ENCODE results near the gene MFSD12.

The MFSD12 gene

GRCh38 chr19:3557461-3558248 is at the start of gene MFSD12:
TSS of gene MFSD12 (minus strand) at chr19:3557586. CDS start at chr19:3557403, 183 bp downstream.
- DNase-seq = peak; percentile 97

DNA sequence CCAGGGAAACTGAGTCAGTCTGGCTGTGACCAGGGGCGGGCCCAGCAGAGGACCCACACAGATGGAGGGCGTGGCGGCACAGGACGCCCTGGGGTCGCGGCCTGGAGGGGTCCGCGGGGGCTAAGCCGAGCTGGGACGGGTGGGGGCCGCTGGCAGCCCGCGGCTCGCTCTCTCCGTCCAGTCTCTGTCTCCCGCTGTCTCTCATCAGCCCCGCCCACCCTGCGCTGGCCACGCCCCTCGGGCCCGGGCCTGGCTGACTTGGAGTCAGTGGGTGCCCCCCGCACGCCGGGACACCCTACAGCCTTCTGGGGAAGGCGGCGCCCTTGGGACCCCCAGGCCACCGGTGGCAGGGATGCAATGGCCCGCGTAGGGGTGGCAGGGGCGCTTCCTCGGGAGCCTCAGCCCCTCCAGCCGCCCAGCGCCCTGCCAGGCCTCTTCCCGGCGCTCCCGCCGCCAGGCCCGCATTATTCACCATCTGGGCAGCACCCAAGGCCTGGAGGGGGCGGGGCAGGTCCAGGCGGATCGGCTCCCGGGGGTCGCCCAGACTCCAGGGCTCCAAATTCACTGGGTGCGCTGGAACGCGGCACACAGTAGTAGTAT is 49.4 kb upstream of the MFSD12 start, which contains the start of gene TBXA2R:
Gene TBXA2R (minus strand): TSS at position 186 of the 600 bp plus-strand sequence. CDS start 6,241 bp downstream, outside the sequence.
- peak; percentile 74 for DNase-seq

- peak; percentile 33 for DNase-seq
Measured at GRCh38 chr19:3606174-3606689, 48.8 kb upstream of the MFSD12 start.

DNA sequence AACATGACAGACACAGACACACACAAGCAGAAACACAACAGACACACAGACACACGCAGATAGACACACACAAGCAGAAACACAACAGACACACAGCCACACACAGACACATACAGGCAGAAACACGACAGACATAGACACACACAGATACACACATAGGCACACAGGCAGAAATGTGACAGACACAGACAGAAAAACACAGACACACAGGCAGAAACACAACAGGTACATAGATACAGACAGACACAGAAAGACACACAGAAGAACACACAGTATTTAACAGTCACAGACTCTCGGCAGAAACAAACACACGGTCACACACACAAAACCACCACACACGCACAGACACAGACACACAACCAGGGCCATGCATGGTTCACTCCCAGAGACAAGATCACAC is 48.4 kb upstream of the MFSD12 start:
- no peak for DNase-seq

GRCh38 chr19:3605361-3605760 is 48.0 kb upstream of the MFSD12 start:
- no peak for DNase-seq

DNA sequence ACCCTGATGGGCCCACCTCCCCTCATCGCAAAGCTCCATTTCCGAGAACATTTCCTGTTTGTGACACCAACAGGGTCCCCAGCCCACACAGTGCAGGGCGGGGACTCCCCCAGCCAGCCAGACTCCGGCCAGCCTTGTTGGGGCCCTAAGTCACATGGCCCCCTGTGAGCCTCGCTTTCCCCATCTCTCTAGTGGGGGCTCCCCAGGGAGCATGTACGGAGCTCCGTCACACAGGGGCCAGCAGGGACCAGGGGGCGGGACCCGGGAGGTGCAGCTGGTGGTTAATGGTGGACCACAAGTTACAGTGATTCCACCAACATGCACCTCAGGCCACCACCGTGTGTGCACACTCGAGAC is 47.6 kb upstream of the MFSD12 start:
- no peak for DNase-seq

- no peak for DNase-seq
Measured at GRCh38 chr19:3604227-3604986, 47.0 kb upstream of the MFSD12 start.

DNA sequence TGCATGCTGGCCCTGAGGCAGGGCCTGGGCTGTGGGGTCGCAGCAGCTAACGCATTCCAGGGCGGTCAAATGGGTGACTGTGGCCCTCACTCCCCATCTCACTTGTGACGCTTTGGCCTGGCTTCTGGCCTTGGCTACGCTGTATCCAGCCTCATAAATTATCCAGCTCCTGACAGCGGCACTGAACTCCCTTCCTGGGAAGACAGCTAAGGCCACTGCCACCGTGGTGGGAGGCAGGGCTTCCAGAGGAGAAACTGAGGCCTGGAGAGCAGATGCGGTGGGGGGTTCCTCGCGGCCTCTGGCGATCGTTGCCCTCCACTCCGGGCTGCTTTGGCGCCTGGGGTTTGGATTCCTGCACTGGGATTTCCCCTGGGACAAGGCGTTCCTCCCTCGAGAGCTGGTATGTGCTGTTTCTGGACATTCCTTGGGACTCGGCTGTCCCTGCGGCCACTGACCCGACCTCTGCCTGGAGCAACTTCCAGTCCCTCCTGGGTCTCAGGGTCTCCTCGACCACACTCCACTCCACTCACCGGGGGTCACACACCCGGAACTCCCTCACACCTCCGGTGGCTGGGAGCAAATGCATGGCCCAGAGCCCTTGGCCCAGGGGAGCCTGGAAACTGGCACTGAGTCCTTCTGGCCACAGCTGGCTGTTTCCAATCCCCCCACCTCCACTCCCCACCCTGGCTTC is 45.9 kb upstream of the MFSD12 start:
- DNase-seq = no peak

GRCh38 chr19:3601021-3601420 is 43.6 kb upstream of the MFSD12 start:
- no peak for DNase-seq

DNA sequence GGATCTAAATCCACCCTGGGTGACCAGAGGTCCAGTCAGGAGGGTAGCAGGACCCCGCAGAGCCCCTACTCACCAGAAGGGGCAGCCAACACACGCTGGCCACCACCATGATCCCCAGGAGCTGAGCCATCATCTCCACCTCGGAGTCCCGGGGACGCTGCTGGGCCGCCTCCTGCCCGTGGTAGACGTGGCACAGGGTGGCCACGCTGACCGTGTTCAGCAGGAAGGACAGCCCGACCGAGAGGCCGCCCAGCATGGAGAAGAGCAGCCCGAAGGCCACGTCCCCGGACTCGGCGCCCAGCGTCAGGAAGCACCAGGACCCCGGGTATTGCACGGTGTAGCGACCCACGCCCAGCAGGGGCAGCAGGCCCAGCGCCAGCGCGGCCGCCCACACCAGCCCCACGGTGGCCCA is 42.4 kb upstream of the MFSD12 start:
- no peak for DNase-seq

- no peak for DNase-seq
Measured at GRCh38 chr19:3595521-3596061, 38.2 kb upstream of the MFSD12 start.

GRCh38 chr19:3593156-3593555 is 35.8 kb upstream of the MFSD12 start:
- DNase-seq = no peak

- DNase-seq = no peak
Measured at GRCh38 chr19:3591876-3592613, 34.7 kb upstream of the MFSD12 start.

DNA sequence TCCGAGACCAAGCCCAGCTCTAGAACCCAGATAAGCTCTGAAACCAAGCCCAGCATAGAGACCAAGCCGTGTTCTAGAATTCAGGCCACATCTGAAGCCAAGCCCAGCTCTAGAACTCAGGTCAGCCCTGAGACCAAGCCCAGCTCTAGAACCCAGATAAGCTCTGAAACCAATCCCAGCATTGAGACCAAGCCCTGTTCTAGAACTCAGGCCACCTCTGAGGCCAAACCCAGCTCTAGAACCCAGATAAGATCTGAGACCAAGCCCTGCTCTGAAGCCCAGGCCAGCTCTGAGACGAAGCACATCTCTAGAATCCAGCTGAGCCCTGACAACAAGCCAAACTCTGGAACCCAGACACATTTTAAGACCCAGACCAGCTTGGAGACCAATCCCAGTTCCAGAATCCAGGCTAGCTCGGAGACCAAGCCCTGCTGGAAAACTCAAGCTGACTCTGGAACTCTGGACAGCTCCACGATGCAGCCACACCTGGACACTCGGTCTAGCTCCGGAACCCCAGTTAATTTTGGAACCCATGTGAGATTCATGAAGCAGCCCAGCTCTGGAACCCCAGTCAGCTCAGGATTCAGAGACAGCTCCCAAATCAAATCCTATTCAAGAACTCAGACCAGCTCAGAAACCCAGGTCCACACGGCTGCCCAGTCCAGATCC is 33.7 kb upstream of the MFSD12 start:
- no peak for DNase-seq

- no peak for DNase-seq
Measured at GRCh38 chr19:3589949-3590348, 32.6 kb upstream of the MFSD12 start.

GRCh38 chr19:3589439-3589838 is 32.1 kb upstream of the MFSD12 start:
- DNase-seq = no peak

DNA sequence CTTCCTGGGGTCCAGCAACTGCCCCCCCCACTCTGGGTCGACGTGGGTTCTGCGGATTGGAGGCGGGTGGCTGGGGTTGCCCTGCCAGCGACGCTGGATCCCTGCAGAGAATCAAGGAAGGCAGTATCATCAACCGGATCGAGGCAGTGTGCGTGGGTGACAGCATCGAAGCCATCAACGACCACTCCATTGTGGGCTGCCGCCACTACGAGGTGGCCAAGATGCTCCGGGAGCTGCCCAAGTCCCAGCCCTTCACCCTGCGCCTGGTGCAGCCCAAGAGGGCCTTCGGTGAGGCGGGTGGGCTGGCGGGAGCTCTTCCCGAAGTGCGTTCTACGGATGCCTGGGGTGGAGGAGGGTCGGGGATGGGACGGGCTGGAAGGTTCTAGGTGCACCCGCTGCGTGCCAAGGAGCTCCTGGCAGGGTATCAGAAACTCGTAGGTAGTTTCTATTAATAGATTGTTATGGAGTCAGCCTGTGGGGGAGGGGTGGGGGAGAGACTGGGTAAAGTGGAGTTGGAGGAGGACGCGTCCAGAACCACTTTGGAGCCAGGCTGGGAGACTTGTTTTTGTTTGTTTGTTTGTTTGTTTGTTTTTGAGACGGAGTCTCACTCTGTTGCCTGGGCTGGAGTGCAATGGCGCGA is 29.4 kb upstream of the MFSD12 start:
- DNase-seq = no peak

DNA sequence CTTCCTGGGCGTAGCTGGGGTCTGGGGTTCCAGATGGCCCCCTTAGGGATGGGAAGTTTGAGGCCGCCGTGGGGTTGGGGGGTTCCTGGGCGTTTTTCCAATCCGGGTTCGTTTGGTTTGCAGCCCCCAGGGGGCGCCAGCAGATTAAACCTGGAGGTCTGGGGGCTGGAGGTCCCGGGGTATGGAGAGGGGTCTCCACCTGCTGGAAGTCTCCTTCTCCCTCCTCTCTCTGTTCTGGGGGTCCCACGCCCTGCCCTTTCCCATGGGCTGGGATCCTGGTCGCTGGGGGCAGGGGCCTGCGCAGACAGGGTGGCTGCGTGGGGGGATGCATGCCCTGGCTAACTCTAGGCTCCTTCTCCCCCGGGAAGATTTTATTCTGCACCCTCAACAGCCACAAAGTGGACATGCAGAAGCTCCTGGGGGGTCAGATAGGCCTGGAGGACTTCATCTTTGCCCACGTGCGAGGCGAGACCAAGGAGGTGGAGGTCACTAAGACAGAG is 28.8 kb upstream of the MFSD12 start:
- peak; percentile 48 for DNase-seq

GRCh38 chr19:3585301-3586126 is 28.1 kb upstream of the MFSD12 start, which contains the start of gene GIPC3:
TSS of gene GIPC3 (plus strand) at chr19:3585478. CDS start at chr19:3585598, 120 bp downstream.
- DNase-seq = no peak

Measured in activated CD4-positive, alpha-beta T cell treated with anti-CD3 and anti-CD28 coated beads for 48 hours (primary cell).